ENCODE results near the gene ATP6V1G3.
"Not testable (repeated sequence)": the region's sequence is repeated elsewhere in the genome, so short reads cannot be mapped to it uniquely, and the experiment has no call there.

The ATP6V1G3 gene

GRCh38 chr1:198540580-198540979, at the start of gene ATP6V1G3:
ATP6V1G3 (minus strand) TSS chr1:198540680; CDS start chr1:198540650, 30 bp downstream.
- no peaks in the 10 kb centered on the region for H3K9me2 ChIP-seq (replicated peaks; ENCODE audit: low read depth, low read length)
- peaks cover 42% of the 10 kb centered on the region for H3K4me1 ChIP-seq (ENCODE audit: insufficient read depth, low read length, poor library complexity, severe bottlenecking)
- no peaks in the 10 kb centered on the region for H4K20me1 ChIP-seq (ENCODE audit: insufficient read depth, low read length, poor library complexity, severe bottlenecking)
- no peaks in the 10 kb centered on the region for H3F3A ChIP-seq (ENCODE audit: low read depth)
- H3K4me3 ChIP-seq (ENCODE audit: low read length, poor library complexity, severe bottlenecking), result no peak within 1 kb of the TSS
- H3K36me3 ChIP-seq (ENCODE audit: insufficient read depth, low read length), result no peaks in the 10 kb centered on the region
- H3K79me2 ChIP-seq (ENCODE audit: insufficient read depth, low read length), result no peaks in the 10 kb centered on the region
- H3K9me3 ChIP-seq (ENCODE audit: insufficient read depth, low read depth, low read length), result no peaks in the 10 kb centered on the region
- no peak within 1 kb of the TSS for H3K9ac ChIP-seq (ENCODE audit: low read depth, low read length, poor library complexity, severe bottlenecking)
- no peaks in the 10 kb centered on the region for H3K27me3 ChIP-seq (ENCODE audit: insufficient read depth, low read length, poor library complexity, severe bottlenecking)
- TF ChIP-seq EZH2phosphoT487 (IDR thresholded peaks at IDR 0.05; ENCODE audit: borderline replicate concordance), result no peak
- TF ChIP-seq CTCF (conservative IDR thresholded peaks at IDR 0.05; ENCODE audit: low read length), result no peak
- no peak within 1 kb of the TSS for H3K4me2 ChIP-seq (ENCODE audit: low read depth, low read length, poor library complexity, severe bottlenecking)
- 0 out of 2 replicates have a peak within 1 kb of the TSS, but pooled peaks have one; percentile 11 for H2AFZ ChIP-seq (ENCODE audit: low read length)

GRCh38 chr1:198588845-198589244, 48.4 kb upstream of the ATP6V1G3 start:
- no peak overlapping the region for H3K4me3 ChIP-seq (ENCODE audit: low read length, poor library complexity, severe bottlenecking)
- no peaks in the 10 kb centered on the region for H3K79me2 ChIP-seq (ENCODE audit: insufficient read depth, low read length)
- H4K20me1 ChIP-seq (ENCODE audit: insufficient read depth, low read length, poor library complexity, severe bottlenecking), result no peaks in the 10 kb centered on the region
- H3K9ac ChIP-seq (ENCODE audit: low read depth, low read length, poor library complexity, severe bottlenecking), result no peak overlapping the region
- H3K9me2 ChIP-seq (replicated peaks; ENCODE audit: low read depth, low read length), result no peaks in the 10 kb centered on the region
- peaks cover 7% of the 10 kb centered on the region; the same call in 1 of the 2 replicates for H3K36me3 ChIP-seq (ENCODE audit: insufficient read depth, low read length)
- H3K4me1 ChIP-seq (ENCODE audit: insufficient read depth, low read length, poor library complexity, severe bottlenecking), result no peaks in the 10 kb centered on the region
- H3K27me3 ChIP-seq (ENCODE audit: insufficient read depth, low read length, poor library complexity, severe bottlenecking), result no peaks in the 10 kb centered on the region
- no peak overlapping the region for H3K4me2 ChIP-seq (ENCODE audit: low read depth, low read length, poor library complexity, severe bottlenecking)
- H3K9me3 ChIP-seq (ENCODE audit: insufficient read depth, low read depth, low read length), result peaks cover 27% of the 10 kb centered on the region
- no peaks in the 10 kb centered on the region for H3F3A ChIP-seq (ENCODE audit: low read depth)
- H2AFZ ChIP-seq (ENCODE audit: low read length), result no peak overlapping the region
- no peak for TF ChIP-seq EZH2phosphoT487 (IDR thresholded peaks at IDR 0.05; ENCODE audit: borderline replicate concordance)
- no peak for TF ChIP-seq CTCF (conservative IDR thresholded peaks at IDR 0.05; ENCODE audit: low read length)

- no peaks in the 10 kb centered on the region for H3K9me2 ChIP-seq (replicated peaks; ENCODE audit: low read depth, low read length)
- peaks cover 3% of the 10 kb centered on the region; the same call in 1 of the 2 replicates for H3K36me3 ChIP-seq (ENCODE audit: insufficient read depth, low read length)
- no peak for TF ChIP-seq EZH2phosphoT487 (IDR thresholded peaks at IDR 0.05; ENCODE audit: borderline replicate concordance)
- TF ChIP-seq CTCF (conservative IDR thresholded peaks at IDR 0.05; ENCODE audit: low read length), result no peak
- H3K4me1 ChIP-seq (ENCODE audit: insufficient read depth, low read length, poor library complexity, severe bottlenecking), result no peaks in the 10 kb centered on the region
- no peak overlapping the region for H3K4me2 ChIP-seq (ENCODE audit: low read depth, low read length, poor library complexity, severe bottlenecking)
- H3K9ac ChIP-seq (ENCODE audit: low read depth, low read length, poor library complexity, severe bottlenecking), result no peak overlapping the region
- no peaks in the 10 kb centered on the region for H3K27me3 ChIP-seq (ENCODE audit: insufficient read depth, low read length, poor library complexity, severe bottlenecking)
- no peaks in the 10 kb centered on the region for H3F3A ChIP-seq (ENCODE audit: low read depth)
- no peaks in the 10 kb centered on the region for H3K79me2 ChIP-seq (ENCODE audit: insufficient read depth, low read length)
- H3K4me3 ChIP-seq (ENCODE audit: low read length, poor library complexity, severe bottlenecking), result no peak overlapping the region
- H2AFZ ChIP-seq (ENCODE audit: low read length), result no peak overlapping the region
- no peaks in the 10 kb centered on the region for H4K20me1 ChIP-seq (ENCODE audit: insufficient read depth, low read length, poor library complexity, severe bottlenecking)
- peaks cover 12% of the 10 kb centered on the region for H3K9me3 ChIP-seq (ENCODE audit: insufficient read depth, low read depth, low read length)
These were observed 43.7 kb upstream of the ATP6V1G3 start for GRCh38 chr1:198584163-198584562.

GRCh38 chr1:198583209-198583802, 42.8 kb upstream of the ATP6V1G3 start:
- H3K4me2 ChIP-seq (ENCODE audit: low read depth, low read length, poor library complexity, severe bottlenecking); H3K36me3 ChIP-seq (ENCODE audit: insufficient read depth, low read length); H3F3A ChIP-seq (ENCODE audit: low read depth); H3K4me1 ChIP-seq (ENCODE audit: insufficient read depth, low read length, poor library complexity, severe bottlenecking); H4K20me1 ChIP-seq (ENCODE audit: insufficient read depth, low read length, poor library complexity, severe bottlenecking); H3K9ac ChIP-seq (ENCODE audit: low read depth, low read length, poor library complexity, severe bottlenecking); H3K27me3 ChIP-seq (ENCODE audit: insufficient read depth, low read length, poor library complexity, severe bottlenecking); H3K9me3 ChIP-seq (ENCODE audit: insufficient read depth, low read depth, low read length); H3K79me2 ChIP-seq (ENCODE audit: insufficient read depth, low read length); H3K9me2 ChIP-seq (replicated peaks; ENCODE audit: low read depth, low read length); H3K4me3 ChIP-seq (ENCODE audit: low read length, poor library complexity, severe bottlenecking): not testable (repeated sequence)
- H2AFZ ChIP-seq (ENCODE audit: low read length), result peak overlapping the region; percentile 43; the same call in 1 of the 2 replicates
